Measurements from ENCODE around the gene DHDDS. TPM values are rescaled to one million over a fixed set of nuclear protein-coding genes. Genes with fewer than 3 reads are reported as not detected.

The DHDDS gene
- total and polyA plus RNA-seq, 2 of the 13 experiments (the other 11 are each of a cell fraction or from before 2014, with no cell fraction given), result 18.9 to 28.3 TPM

GRCh38 chr1:26472901-26473845 lies 41.1 kb downstream of the DHDDS start (continued):
- TF ChIP-seq THAP7 (CRISPR knock-in tag; IDR thresholded peaks at IDR 0.05), result no peak
- TF ChIP-seq EP300 (IDR thresholded peaks at IDR 0.05; ENCODE audit: low read depth in 2 of 2, low read length in 2 of 2), result peak in 1 of 2 experiments; percentile 16; a peak in 1 of 4 replicates
- TF ChIP-seq EP300 (CRISPR knock-in tag; IDR thresholded peaks at IDR 0.05; ENCODE audit: borderline replicate concordance), result no peak
- TF ChIP-seq FOXA3 (CRISPR knock-in tag; IDR thresholded peaks at IDR 0.05), result peak; percentile 51
- TF ChIP-seq FUBP1 (CRISPR knock-in tag; IDR thresholded peaks at IDR 0.05; ENCODE audit: borderline replicate concordance), result no peak
- TF ChIP-seq POLR2G (IDR thresholded peaks at IDR 0.05; ENCODE audit: low read depth, low read length), result peak; percentile 25; the same call in 1 of the 2 replicates
- no peak for TF ChIP-seq GLI4 (CRISPR knock-in tag; IDR thresholded peaks at IDR 0.05; ENCODE audit: borderline replicate concordance)
- no peak for TF ChIP-seq SCMH1 (CRISPR knock-in tag; IDR thresholded peaks at IDR 0.05; ENCODE audit: borderline replicate concordance)
- TF ChIP-seq POLR2AphosphoS5 (IDR thresholded peaks at IDR 0.05; ENCODE audit: low read depth, low read length), result peak; percentile 24; the same call in 1 of the 2 replicates
- no peak for TF ChIP-seq CBFB (CRISPR knock-in tag; IDR thresholded peaks at IDR 0.05)
- TF ChIP-seq ZNF580 (CRISPR knock-in tag; IDR thresholded peaks at IDR 0.05; ENCODE audit: borderline replicate concordance, low read depth), result no peak
- TF ChIP-seq IKZF4 (CRISPR knock-in tag; IDR thresholded peaks at IDR 0.05; ENCODE audit: borderline replicate concordance, low read depth, not compliant biosample characterization), result no peak
- peak; percentile 79 for TF ChIP-seq CEBPG (CRISPR knock-in tag; IDR thresholded peaks at IDR 0.05)
- TF ChIP-seq MYC (CRISPR knock-in tag; IDR thresholded peaks at IDR 0.05; ENCODE audit: borderline replicate concordance), result peak; percentile 65; the same call in 1 of the 2 replicates
- no peak for TF ChIP-seq ZNF326 (CRISPR knock-in tag; IDR thresholded peaks at IDR 0.05; ENCODE audit: borderline replicate concordance)
- TF ChIP-seq ZNF44 (CRISPR knock-in tag; IDR thresholded peaks at IDR 0.05), result no peak
- TF ChIP-seq ZNF710 (CRISPR knock-in tag; IDR thresholded peaks at IDR 0.05; ENCODE audit: borderline replicate concordance), result no peak
- peak; percentile 42; the same call in 1 of the 2 replicates for TF ChIP-seq MXD4 (CRISPR knock-in tag; IDR thresholded peaks at IDR 0.05)
- TF ChIP-seq CCDC6 (CRISPR knock-in tag; IDR thresholded peaks at IDR 0.05), result peak; percentile 78
- 0 out of 2 replicates have a peak, but pooled peaks have one; percentile 19 for TF ChIP-seq ZBTB25 (CRISPR knock-in tag; IDR thresholded peaks at IDR 0.05)
- TF ChIP-seq RFX3 (CRISPR knock-in tag; IDR thresholded peaks at IDR 0.05), result peak; percentile 92
- TF ChIP-seq ERF (CRISPR knock-in tag; IDR thresholded peaks at IDR 0.05), result peak; percentile 46
- TF ChIP-seq KAT2B (IDR thresholded peaks at IDR 0.05; ENCODE audit: borderline replicate concordance, low read depth, low read length), result no peak
